DMS153 treated with DMSO at 0.1 percent for 48 hours (cell line): Measurements from ENCODE around the gene CENPP.

Source experiments
- DNase-seq: peaks from one replicate; lab custom pipeline; 2025; ENCODE audit not compliant: unreplicated experiment; lab: John Stamatoyannopoulos, UW

Gene CENPP

GRCh38 chr9:92325269-92325990, at the start of gene CENPP, which contains the start of gene NOL8:
TSS of gene CENPP (plus strand) at chr9:92325953.
TSS of gene NOL8 (minus strand) at chr9:92325350. CDS start at chr9:92324161, 1,189 bp downstream.
- peak; percentile 86 for DNase-seq

GRCh38 chr9:92276331-92277032, 49.3 kb upstream of the CENPP start:
- DNase-seq = no peak

- DNase-seq = no peak
Observed at GRCh38 chr9:92278110-92278509, 47.6 kb upstream of the CENPP start.

- no peak for DNase-seq
Observed at GRCh38 chr9:92279302-92279701, 46.5 kb upstream of the CENPP start.

- DNase-seq = no peak
Observed at GRCh38 chr9:92289708-92290390, 35.9 kb upstream of the CENPP start.

GRCh38 chr9:92290785-92291429, 34.8 kb upstream of the CENPP start:
- no peak for DNase-seq

- DNase-seq = no peak
Observed at GRCh38 chr9:92291577-92291976, 34.2 kb upstream of the CENPP start.

- DNase-seq = no peak
Observed at GRCh38 chr9:92292338-92293074, 33.2 kb upstream of the CENPP start.

GRCh38 chr9:92293075-92293354, 32.7 kb upstream of the CENPP start:
- DNase-seq = no peak

GRCh38 chr9:92293452-92294296, 32.1 kb upstream of the CENPP start, which contains the start of gene IARS1:
TSS of gene IARS1 (minus strand) at chr9:92293697. CDS start at chr9:92289419, 4,278 bp downstream.
- peak; percentile 90 for DNase-seq

GRCh38 chr9:92294297-92294676, 31.5 kb upstream of the CENPP start:
- no peak for DNase-seq

- DNase-seq = no peak
Observed at GRCh38 chr9:92295240-92295790, 30.4 kb upstream of the CENPP start.

- DNase-seq = no peak
Observed at GRCh38 chr9:92295827-92296258, 29.9 kb upstream of the CENPP start.

- DNase-seq = no peak
Observed at GRCh38 chr9:92297611-92298010, 28.1 kb upstream of the CENPP start.

GRCh38 chr9:92298036-92298435, 27.7 kb upstream of the CENPP start:
- no peak for DNase-seq

- DNase-seq = no peak
Observed at GRCh38 chr9:92299116-92299515, 26.6 kb upstream of the CENPP start.

GRCh38 chr9:92300936-92301335, 24.8 kb upstream of the CENPP start:
- DNase-seq = no peak

GRCh38 chr9:92308893-92309292, 16.9 kb upstream of the CENPP start:
- no peak for DNase-seq

- no peak for DNase-seq
Observed at GRCh38 chr9:92310562-92310961, 15.2 kb upstream of the CENPP start.
